Glutamatergic neuron (in vitro differentiated cells): ENCODE results near the gene CMTM8. TPM values are rescaled to one million over a fixed set of nuclear protein-coding genes. Genes with fewer than 3 reads are reported as not detected.

ENCODE experiments used
- DNase-seq: peaks from one replicate; pipeline ENCODE4 v3.0.0; 2022
- H3K27ac Mint-ChIP-seq: one replicate; pipeline ENCODE4 v1.8.0; 2020; ENCODE audit warnings: mild to moderate bottlenecking, mixed read lengths, inconsistent platforms; ENCODE audit not compliant: unreplicated experiment
- H3K27me3 Mint-ChIP-seq: one replicate; pipeline ENCODE4 v1.8.0; 2020; ENCODE audit warnings: mild to moderate bottlenecking, moderate library complexity, mixed read lengths, inconsistent platforms; ENCODE audit not compliant: unreplicated experiment
- H3K36me3 Mint-ChIP-seq: one replicate; pipeline ENCODE4 v1.8.0; 2020; ENCODE audit warnings: mild to moderate bottlenecking, mixed read lengths, inconsistent platforms; ENCODE audit not compliant: unreplicated experiment
- H3K4me1 Mint-ChIP-seq: one replicate; pipeline ENCODE4 v1.8.0; 2020; ENCODE audit warnings: mild to moderate bottlenecking, low read depth, mixed read lengths, inconsistent platforms; ENCODE audit not compliant: unreplicated experiment
- H3K4me3 Mint-ChIP-seq: one replicate; pipeline ENCODE4 v1.8.0; 2020; ENCODE audit warnings: mild to moderate bottlenecking, mixed read lengths, inconsistent platforms; ENCODE audit not compliant: unreplicated experiment
- H3K9me3 Mint-ChIP-seq: one replicate; pipeline ENCODE4 v1.8.0; 2020; ENCODE audit warnings: mild to moderate bottlenecking, moderate library complexity, mixed read lengths, inconsistent platforms; ENCODE audit not compliant: unreplicated experiment
- CTCF ChIP-seq: fragments of 200-600 bp; sonication (generic); IDR thresholded peaks from one replicate; pipeline ENCODE4 v1.5.0; 2021; ENCODE audit not compliant: partially characterized antibody, unreplicated experiment
- total RNA-seq: library from RNA; stranded (reverse); fragmentation: NEBNext Ultra II Directional; extraction: Animal tissue kit (Norgen Biotek cat#: 25700); gene quantifications from one replicate; pipeline ENCODE4 v1.2.1, GENCODE V29; 2021; ENCODE audit not compliant: unreplicated experiment

CMTM8 gene
- total RNA-seq, 1 donor from 2014 or later, result not detected

GRCh38 chr3:32288819-32289218 is 50.3 kb downstream of the CMTM8 start:
- no peak overlapping the region for H3K27ac Mint-ChIP-seq
- no peak for DNase-seq
- H3K9me3 Mint-ChIP-seq, result peaks cover 2% of the 10 kb centered on the region
- H3K36me3 Mint-ChIP-seq, result no peaks in the 10 kb centered on the region
- TF ChIP-seq CTCF, result no peak
- H3K27me3 Mint-ChIP-seq, result peaks cover 2% of the 10 kb centered on the region
- peaks cover 5% of the 10 kb centered on the region for H3K4me1 Mint-ChIP-seq
- no peak overlapping the region for H3K4me3 Mint-ChIP-seq

- H3K4me3 Mint-ChIP-seq, result no peak overlapping the region
- no peaks in the 10 kb centered on the region for H3K36me3 Mint-ChIP-seq
- DNase-seq, result no peak
- H3K27me3 Mint-ChIP-seq, result no peaks in the 10 kb centered on the region
- peaks cover 2% of the 10 kb centered on the region for H3K9me3 Mint-ChIP-seq
- no peak for TF ChIP-seq CTCF
- H3K4me1 Mint-ChIP-seq, result peaks cover 5% of the 10 kb centered on the region
- no peak overlapping the region for H3K27ac Mint-ChIP-seq
Measured at GRCh38 chr3:32290619-32291018, 52.1 kb downstream of the CMTM8 start.

- H3K4me1 Mint-ChIP-seq, result no peaks in the 10 kb centered on the region
- no peak overlapping the region for H3K27ac Mint-ChIP-seq
- no peak for TF ChIP-seq CTCF
- H3K4me3 Mint-ChIP-seq, result no peak overlapping the region
- DNase-seq, result no peak
- no peaks in the 10 kb centered on the region for H3K27me3 Mint-ChIP-seq
- no peaks in the 10 kb centered on the region for H3K36me3 Mint-ChIP-seq
- H3K9me3 Mint-ChIP-seq, result peaks cover 2% of the 10 kb centered on the region
Measured at GRCh38 chr3:32292085-32292796, 53.8 kb downstream of the CMTM8 start.

- H3K36me3 Mint-ChIP-seq, result no peaks in the 10 kb centered on the region
- no peak for TF ChIP-seq CTCF
- no peak for DNase-seq
- no peak overlapping the region for H3K4me3 Mint-ChIP-seq
- peaks cover 5% of the 10 kb centered on the region for H3K4me1 Mint-ChIP-seq
- H3K27ac Mint-ChIP-seq, result no peak overlapping the region
- H3K27me3 Mint-ChIP-seq, result no peaks in the 10 kb centered on the region
- H3K9me3 Mint-ChIP-seq, result no peaks in the 10 kb centered on the region
Measured at GRCh38 chr3:32293903-32294302, 55.4 kb downstream of the CMTM8 start.
